Memory B cell (primary cell): ENCODE results near the gene NOS1.

Experiments used
- ATAC-seq: fragments of 150-1000 bp; cut with Tn5 transposase; 2 replicates; pipeline ENCODE4 v1.10.0; 2021; ENCODE audit warnings: low read depth, mild to moderate bottlenecking, moderate library complexity
- DNase-seq, 2 donors: peaks; one replicate each; pipeline ENCODE4 v3.0.0; 2022; ENCODE audit warnings: low spot score in 2 of 2
- H3K27ac Mint-ChIP-seq: one replicate; pipeline ENCODE4 v1.8.0; 2022; ENCODE audit warnings: mild to moderate bottlenecking, moderate library complexity, mixed read lengths
- H3K27me3 Mint-ChIP-seq: one replicate; pipeline ENCODE4 v1.8.0; 2022; ENCODE audit warnings: mixed read lengths
- H3K36me3 Mint-ChIP-seq: one replicate; pipeline ENCODE4 v1.8.0; 2022; ENCODE audit warnings: mild to moderate bottlenecking, mixed read lengths
- H3K4me1 Mint-ChIP-seq: one replicate; pipeline ENCODE4 v1.8.0; 2022; ENCODE audit warnings: mixed read lengths
- H3K4me3 Mint-ChIP-seq: one replicate; pipeline ENCODE4 v1.8.0; 2022; ENCODE audit warnings: mild to moderate bottlenecking, moderate library complexity, mixed read lengths
- H3K9me3 Mint-ChIP-seq: one replicate; pipeline ENCODE4 v1.8.0; 2022; ENCODE audit warnings: mixed read lengths

The NOS1 gene

GRCh38 chr12:117333331-117333881, 28.0 kb downstream of the NOS1 start:
- H3K4me1 Mint-ChIP-seq: no peaks in the 10 kb centered on the region
- peaks cover 13% of the 10 kb centered on the region for H3K27me3 Mint-ChIP-seq
- no peak overlapping the region for H3K4me3 Mint-ChIP-seq
- H3K36me3 Mint-ChIP-seq: no peaks in the 10 kb centered on the region
- H3K27ac Mint-ChIP-seq: no peak overlapping the region
- H3K9me3 Mint-ChIP-seq: peaks cover 3% of the 10 kb centered on the region
- no peak for DNase-seq
- no peak for ATAC-seq

GRCh38 chr12:117331691-117332090, 29.7 kb downstream of the NOS1 start:
- ATAC-seq (no peak), DNase-seq (no peak)
- peaks cover 14% of the 10 kb centered on the region for H3K27me3 Mint-ChIP-seq
- no peak overlapping the region for H3K4me3 Mint-ChIP-seq
- H3K36me3 Mint-ChIP-seq: no peaks in the 10 kb centered on the region
- peaks cover 3% of the 10 kb centered on the region for H3K9me3 Mint-ChIP-seq
- no peaks in the 10 kb centered on the region for H3K4me1 Mint-ChIP-seq
- no peak overlapping the region for H3K27ac Mint-ChIP-seq

- no peak overlapping the region for H3K27ac Mint-ChIP-seq
- no peaks in the 10 kb centered on the region for H3K4me1 Mint-ChIP-seq
- no peaks in the 10 kb centered on the region for H3K36me3 Mint-ChIP-seq
- peaks cover 14% of the 10 kb centered on the region for H3K27me3 Mint-ChIP-seq
- ATAC-seq (no peak), DNase-seq (no peak)
- peaks cover 3% of the 10 kb centered on the region for H3K9me3 Mint-ChIP-seq
- no peak overlapping the region for H3K4me3 Mint-ChIP-seq
Observed at GRCh38 chr12:117330441-117331113, 30.8 kb downstream of the NOS1 start.

- H3K36me3 Mint-ChIP-seq: peaks cover 2% of the 10 kb centered on the region
- DNase-seq (no peak), ATAC-seq (no peak)
- H3K9me3 Mint-ChIP-seq: peaks cover 3% of the 10 kb centered on the region
- no peak overlapping the region for H3K27ac Mint-ChIP-seq
- no peaks in the 10 kb centered on the region for H3K4me1 Mint-ChIP-seq
- peaks cover 14% of the 10 kb centered on the region for H3K27me3 Mint-ChIP-seq
- no peak overlapping the region for H3K4me3 Mint-ChIP-seq
Observed at GRCh38 chr12:117329756-117330155, 31.7 kb downstream of the NOS1 start.

- DNase-seq (no peak), ATAC-seq (no peak)
- H3K4me3 Mint-ChIP-seq: no peak overlapping the region
- H3K9me3 Mint-ChIP-seq: peaks cover 3% of the 10 kb centered on the region
- no peak overlapping the region for H3K27ac Mint-ChIP-seq
- peaks cover 2% of the 10 kb centered on the region for H3K36me3 Mint-ChIP-seq
- no peaks in the 10 kb centered on the region for H3K4me1 Mint-ChIP-seq
- H3K27me3 Mint-ChIP-seq: peaks cover 13% of the 10 kb centered on the region
Observed at GRCh38 chr12:117328556-117329100, 32.8 kb downstream of the NOS1 start.

GRCh38 chr12:117322428-117322827, 39.0 kb downstream of the NOS1 start:
- ATAC-seq (no peak), DNase-seq (no peak)
- H3K36me3 Mint-ChIP-seq: peaks cover 2% of the 10 kb centered on the region
- no peak overlapping the region for H3K4me3 Mint-ChIP-seq
- H3K9me3 Mint-ChIP-seq: peaks cover 2% of the 10 kb centered on the region
- no peaks in the 10 kb centered on the region for H3K27me3 Mint-ChIP-seq
- no peaks in the 10 kb centered on the region for H3K4me1 Mint-ChIP-seq
- H3K27ac Mint-ChIP-seq: no peak overlapping the region

GRCh38 chr12:117321572-117321971, 39.9 kb downstream of the NOS1 start:
- H3K27me3 Mint-ChIP-seq: no peaks in the 10 kb centered on the region
- H3K9me3 Mint-ChIP-seq: peaks cover 2% of the 10 kb centered on the region
- H3K4me1 Mint-ChIP-seq: no peaks in the 10 kb centered on the region
- DNase-seq (no peak), ATAC-seq (no peak)
- peaks cover 2% of the 10 kb centered on the region for H3K36me3 Mint-ChIP-seq
- no peak overlapping the region for H3K27ac Mint-ChIP-seq
- H3K4me3 Mint-ChIP-seq: no peak overlapping the region

- no peaks in the 10 kb centered on the region for H3K36me3 Mint-ChIP-seq
- H3K4me3 Mint-ChIP-seq: no peak overlapping the region
- DNase-seq (no peak), ATAC-seq (no peak)
- no peaks in the 10 kb centered on the region for H3K4me1 Mint-ChIP-seq
- H3K9me3 Mint-ChIP-seq: peaks cover 6% of the 10 kb centered on the region
- H3K27ac Mint-ChIP-seq: no peak overlapping the region
- peaks cover 2% of the 10 kb centered on the region for H3K27me3 Mint-ChIP-seq
Observed at GRCh38 chr12:117318591-117318990, 42.8 kb downstream of the NOS1 start.

- ATAC-seq (no peak), DNase-seq (no peak)
- Mint-ChIP-seq H3K9me3 (peaks cover 10% of the 10 kb centered on the region), H3K4me3 (no peak overlapping the region), H3K27me3 (peaks cover 6% of the 10 kb centered on the region), H3K4me1 (no peaks in the 10 kb centered on the region), H3K36me3 (no peaks in the 10 kb centered on the region), H3K27ac (no peak overlapping the region)
Observed at GRCh38 chr12:117316336-117316735, 45.1 kb downstream of the NOS1 start.

- ATAC-seq (no peak), DNase-seq (no peak)
- Mint-ChIP-seq H3K27ac (no peak overlapping the region), H3K4me1 (no peaks in the 10 kb centered on the region), H3K9me3 (peaks cover 7% of the 10 kb centered on the region), H3K27me3 (peaks cover 6% of the 10 kb centered on the region), H3K4me3 (no peak overlapping the region), H3K36me3 (no peaks in the 10 kb centered on the region)
Observed at GRCh38 chr12:117313926-117314325, 47.5 kb downstream of the NOS1 start.

GRCh38 chr12:117312770-117313169, 48.7 kb downstream of the NOS1 start:
- Mint-ChIP-seq H3K9me3 (peaks cover 8% of the 10 kb centered on the region), H3K36me3 (no peaks in the 10 kb centered on the region), H3K4me3 (no peak overlapping the region), H3K4me1 (no peaks in the 10 kb centered on the region), H3K27ac (no peak overlapping the region), H3K27me3 (peaks cover 6% of the 10 kb centered on the region)
- DNase-seq: no peak
- no peak for ATAC-seq

GRCh38 chr12:117309276-117309925, 52.0 kb downstream of the NOS1 start:
- ATAC-seq: no peak

GRCh38 chr12:117300174-117300573, 61.3 kb downstream of the NOS1 start:
- Mint-ChIP-seq H3K4me1 (no peaks in the 10 kb centered on the region), H3K9me3 (peaks cover 5% of the 10 kb centered on the region), H3K27me3 (peaks cover 5% of the 10 kb centered on the region), H3K4me3 (no peak overlapping the region), H3K36me3 (no peaks in the 10 kb centered on the region), H3K27ac (no peak overlapping the region)
- ATAC-seq: no peak
- DNase-seq: no peak

More at GRCh38 chr12:117309276-117309925, 52.0 kb downstream of the NOS1 start:
- DNase-seq: no peak
- Mint-ChIP-seq H3K9me3 (peaks cover 5% of the 10 kb centered on the region), H3K27me3 (peaks cover 4% of the 10 kb centered on the region), H3K4me1 (no peaks in the 10 kb centered on the region), H3K27ac (no peak overlapping the region), H3K4me3 (no peak overlapping the region), H3K36me3 (no peaks in the 10 kb centered on the region)

GRCh38 chr12:117298648-117299225, 62.7 kb downstream of the NOS1 start:
- Mint-ChIP-seq H3K36me3 (no peaks in the 10 kb centered on the region), H3K9me3 (peaks cover 5% of the 10 kb centered on the region), H3K4me1 (no peaks in the 10 kb centered on the region), H3K27me3 (peaks cover 5% of the 10 kb centered on the region), H3K4me3 (no peak overlapping the region), H3K27ac (no peak overlapping the region)
- DNase-seq: no peak
- no peak for ATAC-seq
